ELF-1 (cell line): ENCODE measurements around the gene THNSL1.
"Not testable (repeated sequence)": the region's sequence is repeated elsewhere in the genome, so short reads cannot be mapped to it uniquely, and the experiment has no call there.

Source experiments
- DNase-seq: peaks from one replicate; pipeline ENCODE4 v3.0.0-alpha.2; 2016; ENCODE audit warnings: low read depth, low spot score

THNSL1 gene

DNA sequence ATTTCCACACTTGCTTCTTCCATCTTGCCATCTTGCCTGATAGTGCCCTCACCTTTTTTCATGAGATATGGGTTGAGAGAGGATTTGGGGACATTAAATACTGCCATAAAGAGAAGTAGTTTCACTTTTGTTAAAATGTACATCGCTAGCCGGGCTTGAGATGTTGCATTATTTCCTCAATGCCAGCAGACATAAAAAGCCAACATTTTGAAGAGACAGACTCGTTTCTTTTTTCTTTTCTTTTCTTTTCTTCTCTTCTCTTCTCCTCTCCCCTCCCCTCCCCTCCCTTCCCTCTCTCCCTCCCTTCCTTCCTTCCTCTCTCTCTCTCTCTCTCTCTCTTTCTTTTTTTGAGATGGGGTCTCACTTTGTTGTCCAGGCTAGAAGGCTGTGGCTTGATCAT is 18.4 kb upstream of the THNSL1 start:
- no peak for DNase-seq

DNA sequence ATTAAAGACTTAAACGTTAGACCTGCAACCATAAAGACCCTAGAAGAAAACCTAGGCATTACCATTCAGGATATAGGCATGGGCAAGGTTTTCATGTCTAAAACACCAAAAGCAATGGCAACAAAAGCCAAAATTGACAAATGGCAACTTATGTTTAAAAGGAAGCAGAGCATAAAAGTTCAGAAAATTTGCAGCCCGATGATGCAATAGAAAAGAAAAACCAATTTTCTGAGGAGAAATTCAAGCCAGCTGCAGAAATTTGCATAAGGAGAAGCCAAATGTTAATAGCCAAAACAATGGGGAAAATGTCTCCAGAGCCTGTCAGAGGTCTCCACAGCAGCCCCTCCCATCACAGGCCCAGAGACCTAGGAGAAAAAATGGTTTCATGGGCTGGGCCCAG is 4.8 kb upstream of the THNSL1 start:
- not testable (repeated sequence) for DNase-seq

GRCh38 chr10:25014579-25014978 is 1.8 kb upstream of the THNSL1 start:
- no peak for DNase-seq

GRCh38 chr10:25015828-25016375 is 510 bp upstream of the THNSL1 start, which contains the start of gene ENKUR:
Gene ENKUR (minus strand): TSS chr10:25016158. CDS start chr10:25015936, 222 bp downstream.
- DNase-seq = no peak

DNA sequence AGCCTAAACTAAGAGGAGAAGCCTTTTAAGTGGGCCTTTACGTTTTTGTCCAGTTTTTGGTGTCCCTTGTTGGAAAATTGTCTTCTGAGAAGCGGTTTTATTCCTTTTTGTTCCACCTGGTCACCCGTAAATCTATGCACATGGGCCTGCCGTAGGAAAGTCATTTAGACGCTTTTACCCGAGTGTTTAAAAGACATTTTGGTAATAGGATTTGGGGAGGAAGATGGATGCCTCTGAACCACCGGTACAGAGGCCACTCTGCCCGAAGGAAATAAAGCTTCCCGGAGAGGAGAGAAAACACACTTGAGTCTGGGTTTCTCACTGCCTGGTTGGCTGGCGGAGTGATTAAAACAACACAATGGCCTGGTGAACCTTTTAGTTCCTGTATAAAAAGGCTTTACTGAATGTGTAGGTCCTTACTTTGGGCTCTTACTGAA is 760 bp downstream of the THNSL1 start:
- no peak for DNase-seq

GRCh38 chr10:25017661-25018060 is 1.2 kb downstream of the THNSL1 start:
- no peak for DNase-seq

- DNase-seq = no peak
Observed at GRCh38 chr10:25018703-25019102, 2.3 kb downstream of the THNSL1 start.

- DNase-seq = no peak
Observed at GRCh38 chr10:25023278-25023677, 6.9 kb downstream of the THNSL1 start.

DNA sequence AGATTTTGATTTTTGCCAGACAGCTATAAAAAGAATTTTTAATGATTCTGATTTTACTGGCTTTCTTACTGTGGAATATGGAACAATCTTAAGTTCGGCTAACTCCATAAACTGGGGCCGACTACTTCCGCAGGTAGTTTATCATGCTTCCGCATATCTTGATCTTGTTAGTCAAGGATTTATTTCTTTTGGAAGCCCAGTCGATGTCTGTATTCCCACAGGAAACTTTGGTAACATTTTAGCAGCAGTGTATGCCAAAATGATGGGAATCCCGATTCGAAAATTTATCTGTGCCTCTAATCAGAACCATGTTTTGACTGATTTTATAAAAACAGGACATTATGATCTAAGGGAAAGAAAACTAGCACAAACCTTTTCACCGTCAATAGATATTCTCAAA is 8.1 kb downstream of the THNSL1 start:
- DNase-seq = no peak

- no peak for DNase-seq
Observed at GRCh38 chr10:25026463-25026862, 10.1 kb downstream of the THNSL1 start.

DNA sequence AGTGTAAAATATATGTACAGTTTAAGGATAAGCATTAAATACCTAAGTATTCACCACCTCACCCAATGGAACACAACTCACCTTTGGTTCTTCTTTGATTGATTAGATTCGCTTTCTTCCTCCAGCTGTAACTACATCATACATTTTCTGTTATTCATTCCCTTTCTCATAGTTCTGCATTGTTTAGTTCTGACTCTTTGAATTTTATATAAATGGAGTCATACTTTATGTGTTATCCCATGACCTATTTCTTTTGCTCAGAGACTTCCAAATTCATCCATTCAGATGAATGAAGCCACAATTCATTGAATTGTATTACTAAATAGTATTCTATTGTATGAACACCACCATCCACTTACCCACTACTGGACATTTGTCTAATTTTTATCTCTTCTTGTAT is 12.3 kb downstream of the THNSL1 start:
- DNase-seq = no peak

DNA sequence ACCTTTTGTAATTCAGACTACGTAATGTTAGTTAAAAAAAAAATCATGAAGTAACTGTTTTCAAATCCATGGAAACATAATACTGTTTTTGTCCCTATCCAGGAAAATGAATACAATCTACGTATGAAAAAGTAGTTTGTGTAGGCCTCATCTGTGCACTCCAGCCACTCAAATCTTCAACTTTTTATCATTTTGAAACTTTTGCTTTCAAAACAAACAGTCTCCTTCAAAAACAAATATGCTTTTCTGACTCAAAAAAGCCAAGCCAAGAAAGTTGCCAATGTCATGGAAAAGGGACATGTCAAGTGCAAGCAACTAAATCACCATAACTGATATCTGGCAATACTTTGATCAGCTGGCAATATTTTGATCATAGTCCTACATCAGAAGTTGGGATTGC is 13.1 kb downstream of the THNSL1 start:
- DNase-seq = no peak

GRCh38 chr10:25036381-25036780 is 20.0 kb downstream of the THNSL1 start:
- no peak for DNase-seq

DNA sequence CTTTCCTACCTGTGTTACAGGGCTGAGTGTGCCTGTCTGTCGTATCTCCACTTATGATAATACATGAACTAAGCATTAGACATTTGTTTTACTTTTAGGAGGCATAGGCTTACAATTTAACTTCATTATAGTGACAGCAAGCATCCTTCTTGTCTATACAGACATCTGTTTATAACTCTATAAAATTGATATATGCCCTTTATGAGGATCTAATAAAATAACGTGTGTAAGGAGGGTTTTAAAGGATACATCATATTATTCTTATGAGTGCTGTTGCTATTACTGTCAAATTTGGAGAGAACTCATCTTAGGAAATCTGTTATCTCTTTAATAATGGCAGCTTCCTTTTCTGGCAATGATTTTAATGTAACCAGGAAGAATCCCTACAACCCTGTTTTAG is 21.9 kb downstream of the THNSL1 start:
- DNase-seq = no peak

DNA sequence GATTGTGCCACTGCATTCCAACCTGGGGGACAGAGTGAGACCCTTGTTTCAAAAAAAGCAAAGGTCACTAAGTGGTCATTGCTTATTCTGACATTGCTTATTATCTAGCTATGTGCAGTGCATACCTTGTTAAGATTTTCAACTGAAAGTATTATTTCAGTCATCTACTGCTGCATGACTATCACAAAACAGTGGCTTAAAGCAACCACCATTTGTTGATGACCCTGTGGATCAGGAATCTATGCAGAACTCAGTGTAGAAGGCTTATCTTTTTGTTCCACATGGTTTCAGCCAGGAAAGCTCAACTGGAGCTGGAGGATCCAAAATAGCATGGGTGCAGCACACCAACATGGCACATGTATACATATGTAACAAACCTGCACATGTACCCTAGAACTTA is 23.1 kb downstream of the THNSL1 start:
- DNase-seq = no peak

DNA sequence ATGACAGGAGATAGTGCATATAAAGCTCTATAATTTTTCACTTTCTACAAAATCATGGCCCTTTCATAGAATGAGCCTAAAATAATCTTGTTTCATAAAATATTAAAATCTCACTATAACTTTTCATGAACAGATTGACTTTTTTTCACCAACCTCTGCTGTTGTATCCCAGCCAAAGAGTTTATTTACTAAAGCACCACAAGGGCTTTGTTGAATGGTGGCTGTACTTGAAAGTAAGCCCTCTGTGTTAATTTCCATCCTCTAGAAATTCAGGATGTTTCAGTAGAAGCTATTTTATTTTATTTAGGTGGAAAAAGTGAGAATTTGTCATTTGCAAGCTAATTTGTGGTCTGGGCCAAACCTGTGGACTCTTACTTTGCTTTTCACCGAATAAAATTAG is 30.2 kb downstream of the THNSL1 start:
- DNase-seq = no peak

DNA sequence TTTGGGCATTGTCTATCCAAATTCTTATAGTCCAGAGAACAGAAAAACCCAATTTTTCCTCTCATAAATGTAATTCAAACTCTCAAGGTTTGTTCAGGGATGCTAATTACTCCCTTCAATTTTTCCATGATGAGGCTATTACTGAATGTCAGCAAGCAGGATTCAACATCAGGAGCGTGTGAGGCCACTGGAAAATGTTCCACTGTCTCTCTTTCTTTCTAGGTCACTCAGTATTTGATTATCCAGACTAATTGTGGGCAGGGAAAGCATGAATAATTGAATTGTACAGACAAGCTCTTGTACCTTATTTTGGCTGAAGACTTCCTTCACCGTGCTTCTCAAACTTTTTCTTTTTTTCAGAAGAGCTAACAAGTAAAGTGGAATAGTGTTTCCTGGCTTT is 30.7 kb downstream of the THNSL1 start:
- DNase-seq = no peak

DNA sequence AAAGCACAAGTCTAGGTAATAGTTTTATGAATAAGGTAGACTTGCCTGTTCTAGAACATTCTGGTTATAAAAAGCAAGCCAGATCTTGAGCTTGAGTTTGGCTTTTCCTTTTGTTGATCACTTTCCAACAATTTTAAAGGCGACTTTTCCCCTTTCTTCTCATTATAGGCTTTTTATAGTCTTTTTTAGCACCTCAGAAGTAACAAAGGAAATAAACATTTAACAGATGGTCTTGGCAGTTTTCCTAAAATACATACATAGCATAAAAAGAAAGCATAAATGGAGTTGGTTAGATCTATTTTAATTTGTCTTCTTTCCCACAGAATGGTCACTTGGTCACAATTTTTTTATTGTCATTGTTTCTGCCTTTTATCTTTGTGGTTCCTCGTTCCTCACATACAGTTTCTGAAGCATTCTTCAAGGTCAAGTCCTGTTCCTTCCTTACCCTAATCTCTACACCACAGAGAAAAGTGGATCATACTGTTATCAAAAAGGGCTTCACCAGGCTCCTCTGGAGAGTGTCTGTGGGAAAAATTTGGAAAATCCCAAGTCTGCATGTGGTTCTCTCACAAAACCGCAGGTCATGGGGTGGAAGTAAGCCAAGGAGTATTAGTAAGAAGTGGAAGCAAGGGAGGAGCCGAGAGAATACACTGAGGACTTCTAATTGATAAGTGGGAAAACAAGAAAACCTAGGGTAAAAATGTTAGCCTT is 31.3 kb downstream of the THNSL1 start:
- no peak for DNase-seq

DNA sequence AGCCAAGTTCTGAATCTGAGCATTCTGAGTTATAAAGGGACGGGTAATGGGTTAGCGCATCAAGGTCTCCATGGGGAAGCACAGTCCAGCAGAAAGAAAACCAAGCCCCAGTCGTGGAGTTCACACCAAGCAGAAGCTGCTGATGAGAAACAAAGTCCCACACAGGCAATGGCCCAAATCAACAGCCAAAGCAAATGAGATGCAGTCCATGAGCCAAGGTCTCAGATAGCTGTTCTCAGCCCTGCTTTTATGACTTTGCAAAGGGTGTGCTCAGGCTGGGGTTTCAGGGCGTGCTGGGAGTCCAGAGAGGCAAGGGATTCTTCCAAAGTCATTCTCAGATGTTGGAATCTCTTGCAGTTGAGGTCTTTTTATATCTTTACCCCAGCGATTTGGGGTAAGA is 32.0 kb downstream of the THNSL1 start:
- DNase-seq = no peak

GRCh38 chr10:25049966-25050365 is 33.6 kb downstream of the THNSL1 start:
- DNase-seq = no peak

DNA sequence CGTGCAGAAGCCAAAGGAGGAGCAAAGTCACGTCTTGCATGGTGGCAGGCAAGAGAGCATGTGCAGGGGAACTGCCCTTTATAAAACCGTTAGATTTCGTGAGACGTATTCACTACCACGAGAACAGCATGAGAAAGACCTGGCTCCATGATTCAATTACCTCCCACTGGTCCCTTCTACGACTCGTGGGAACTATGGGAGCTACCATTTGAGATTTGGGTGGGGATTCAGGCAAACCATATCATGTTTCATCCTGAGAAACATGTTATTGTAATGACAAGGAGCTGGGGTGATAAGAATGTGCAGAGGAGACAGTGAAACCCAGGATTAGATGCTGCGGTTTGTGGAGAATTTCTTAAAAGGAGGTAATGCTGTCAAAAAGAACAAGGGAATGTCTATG is 34.0 kb downstream of the THNSL1 start:
- DNase-seq = no peak

- no peak for DNase-seq
Observed at GRCh38 chr10:25052012-25052411, 35.6 kb downstream of the THNSL1 start.

GRCh38 chr10:25056726-25057125 is 40.3 kb downstream of the THNSL1 start:
- DNase-seq = no peak

DNA sequence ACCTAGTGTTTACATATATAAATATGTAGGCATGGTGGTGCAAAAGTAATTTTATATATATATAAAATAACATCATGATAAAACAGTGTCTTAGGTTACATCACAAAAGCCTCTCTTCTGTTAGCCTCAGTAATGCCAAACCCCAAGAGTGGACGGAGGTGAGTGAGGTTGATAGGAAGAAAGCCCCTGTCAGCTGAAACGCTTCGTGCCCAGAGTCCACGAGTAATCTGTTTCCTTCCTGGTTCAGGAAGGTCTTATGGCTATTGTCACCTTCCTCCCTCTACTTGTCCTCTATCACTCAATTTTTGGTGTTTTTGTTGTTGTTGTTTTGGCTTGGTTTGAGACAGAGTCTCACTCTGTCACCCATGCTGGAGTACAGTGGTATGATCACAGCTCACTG is 41.5 kb downstream of the THNSL1 start:
- no peak for DNase-seq
